Activated effector memory CD4-positive, alpha-beta T cell treated with Interleukin-2 at 50 U/mL for 16 hours (primary cell): ENCODE results near the gene ALB.
"Not testable (repeated sequence)": the region's sequence is repeated elsewhere in the genome, so short reads cannot be mapped to it uniquely, and the experiment has no call there.

Experiments
- DNase-seq: peaks from one replicate; pipeline ENCODE4 v3.0.0-alpha.2; 2020

ALB gene

GRCh38 chr4:73404042-73404441, at the start of gene ALB:
Gene ALB, plus strand, starts transcription at chr4:73404287. Its CDS starts 41 bp downstream, at chr4:73404328.
- no peak for DNase-seq

- not testable (repeated sequence) for DNase-seq
Measured at GRCh38 chr4:73357174-73357573, 46.9 kb upstream of the ALB start.

GRCh38 chr4:73369506-73370199, 34.4 kb upstream of the ALB start:
- DNase-seq = not testable (repeated sequence)

- no peak for DNase-seq
Measured at GRCh38 chr4:73375328-73375741, 28.8 kb upstream of the ALB start.

GRCh38 chr4:73376251-73376650, 27.8 kb upstream of the ALB start:
- no peak for DNase-seq

- no peak for DNase-seq
Measured at GRCh38 chr4:73376976-73377375, 27.1 kb upstream of the ALB start.

- no peak for DNase-seq
Measured at GRCh38 chr4:73378887-73379286, 25.2 kb upstream of the ALB start.

- DNase-seq = no peak
Measured at GRCh38 chr4:73379946-73380345, 24.1 kb upstream of the ALB start.

- no peak for DNase-seq
Measured at GRCh38 chr4:73381214-73381613, 22.9 kb upstream of the ALB start.

- DNase-seq = no peak
Measured at GRCh38 chr4:73383452-73383851, 20.6 kb upstream of the ALB start.

GRCh38 chr4:73387552-73387951, 16.5 kb upstream of the ALB start:
- no peak for DNase-seq

GRCh38 chr4:73388887-73389286, 15.2 kb upstream of the ALB start:
- no peak for DNase-seq

GRCh38 chr4:73389663-73390062, 14.4 kb upstream of the ALB start:
- not testable (repeated sequence) for DNase-seq

GRCh38 chr4:73391774-73392173, 12.3 kb upstream of the ALB start:
- DNase-seq = no peak

GRCh38 chr4:73392936-73393335, 11.2 kb upstream of the ALB start:
- no peak for DNase-seq

GRCh38 chr4:73396304-73396703, 7.8 kb upstream of the ALB start:
- no peak for DNase-seq

- no peak for DNase-seq
Measured at GRCh38 chr4:73396993-73397972, 6.8 kb upstream of the ALB start.

GRCh38 chr4:73401412-73401811, 2.7 kb upstream of the ALB start:
- DNase-seq = no peak

- no peak for DNase-seq
Measured at GRCh38 chr4:73404457-73404856, 370 bp downstream of the ALB start.

- no peak for DNase-seq
Measured at GRCh38 chr4:73405138-73405537, 1.1 kb downstream of the ALB start.

- DNase-seq = no peak
Measured at GRCh38 chr4:73406548-73406875, 2.4 kb downstream of the ALB start.

- DNase-seq = no peak
Measured at GRCh38 chr4:73407227-73407673, 3.2 kb downstream of the ALB start.

- DNase-seq = no peak
Measured at GRCh38 chr4:73408181-73408867, 4.2 kb downstream of the ALB start.
